SHP77 treated with DMSO at 0.1 percent for 48 hours (cell line): ENCODE data around the gene POTEI.
"Not testable (repeated sequence)": the region's sequence is repeated elsewhere in the genome, so short reads cannot be mapped to it uniquely, and the experiment has no call there.

ENCODE experiments used
- DNase-seq: peaks from one replicate; lab custom pipeline; 2025; lab: John Stamatoyannopoulos, UW

Gene POTEI

GRCh38 chr2:130509228-130509627, at the start of gene POTEI:
Gene POTEI, minus strand, starts transcription at chr2:130509328. Its CDS starts 93 bp downstream, at chr2:130509235.
- not testable (repeated sequence) for DNase-seq

DNA sequence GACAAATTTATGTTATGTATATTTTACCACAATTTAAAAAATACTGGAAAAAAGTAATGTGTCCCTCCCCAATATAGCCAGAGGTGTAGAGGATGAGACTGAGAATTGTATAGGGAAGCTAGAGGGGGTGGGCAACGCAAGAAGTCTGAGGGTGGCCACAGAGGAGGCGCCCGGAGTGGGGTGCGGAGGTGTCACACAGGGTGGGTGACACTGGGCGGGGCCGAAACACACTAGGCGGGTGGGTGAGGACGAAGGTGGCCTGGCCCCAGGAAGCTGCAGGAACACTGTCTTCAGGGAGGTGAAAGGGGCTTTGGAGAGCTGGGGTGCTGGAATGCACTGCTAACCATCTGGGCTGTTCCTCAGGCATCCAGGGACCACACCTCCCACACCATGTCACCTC, 47.3 kb upstream of the POTEI start:
- not testable (repeated sequence) for DNase-seq

DNA sequence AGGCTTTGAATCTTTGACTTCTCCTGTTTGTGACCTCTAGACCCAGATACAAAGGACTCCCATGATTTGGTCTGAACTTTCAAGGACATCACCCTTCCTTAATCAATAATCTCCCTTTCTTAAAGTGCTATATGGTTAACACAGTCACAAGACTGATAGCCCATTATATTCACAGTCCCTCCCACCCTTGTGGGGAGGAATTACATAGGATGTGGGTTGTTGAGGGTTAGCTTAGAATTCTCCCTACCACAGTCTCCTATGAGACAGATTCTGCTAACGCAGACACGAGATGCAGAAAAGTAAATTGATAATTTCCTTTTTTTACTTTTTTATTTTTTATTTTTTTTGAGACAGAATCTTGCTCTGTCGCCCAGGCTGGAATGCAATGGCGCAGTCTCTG, 45.0 kb upstream of the POTEI start:
- DNase-seq: not testable (repeated sequence)

- DNase-seq: not testable (repeated sequence)
Observed at GRCh38 chr2:130549475-130549874, 40.3 kb upstream of the POTEI start.

DNA sequence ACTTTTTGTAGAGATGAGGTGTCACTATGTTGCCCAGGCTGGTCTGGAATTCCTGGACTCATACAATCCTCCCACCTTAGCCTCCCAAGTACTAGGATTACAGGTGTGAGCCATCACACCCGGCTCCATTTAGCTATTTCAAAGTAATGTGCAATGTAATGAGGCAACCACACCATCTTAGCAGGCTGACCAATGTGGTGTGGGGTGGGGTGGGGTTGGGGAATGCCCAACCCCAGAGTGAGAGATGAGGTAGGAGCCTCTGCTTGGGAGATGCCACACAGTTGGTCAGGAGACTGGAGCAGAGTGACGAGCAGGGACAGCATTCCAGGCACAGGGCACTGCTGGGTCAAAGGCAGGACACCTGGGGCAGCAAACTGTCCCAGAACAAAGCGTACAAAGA, 39.3 kb upstream of the POTEI start:
- not testable (repeated sequence) for DNase-seq

DNA sequence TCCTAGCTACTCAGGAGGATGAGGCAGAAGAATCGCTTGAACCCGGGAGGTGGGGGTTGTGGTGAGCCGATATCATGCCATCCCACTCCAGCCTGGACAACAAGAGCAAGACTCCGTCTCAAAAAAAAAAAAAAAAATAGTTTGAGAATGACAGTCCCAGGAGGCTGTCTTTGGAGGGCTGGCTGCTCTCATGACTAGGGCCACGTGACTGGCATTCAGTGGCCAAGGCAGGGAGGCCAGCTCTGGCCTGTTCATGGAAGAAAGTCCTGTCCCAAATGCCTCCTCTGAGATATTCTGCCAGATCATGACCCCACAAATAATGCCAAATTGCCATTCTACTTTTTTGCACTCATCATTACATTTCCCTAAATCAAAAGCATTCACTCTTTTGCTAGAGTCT, 35.9 kb upstream of the POTEI start:
- not testable (repeated sequence) for DNase-seq

GRCh38 chr2:130543785-130544528, 34.8 kb upstream of the POTEI start:
- not testable (repeated sequence) for DNase-seq

GRCh38 chr2:130542789-130543188, 33.7 kb upstream of the POTEI start:
- not testable (repeated sequence) for DNase-seq

GRCh38 chr2:130538271-130538670, 29.1 kb upstream of the POTEI start:
- not testable (repeated sequence) for DNase-seq

- DNase-seq: not testable (repeated sequence)
Observed at GRCh38 chr2:130536654-130537053, 27.5 kb upstream of the POTEI start.

DNA sequence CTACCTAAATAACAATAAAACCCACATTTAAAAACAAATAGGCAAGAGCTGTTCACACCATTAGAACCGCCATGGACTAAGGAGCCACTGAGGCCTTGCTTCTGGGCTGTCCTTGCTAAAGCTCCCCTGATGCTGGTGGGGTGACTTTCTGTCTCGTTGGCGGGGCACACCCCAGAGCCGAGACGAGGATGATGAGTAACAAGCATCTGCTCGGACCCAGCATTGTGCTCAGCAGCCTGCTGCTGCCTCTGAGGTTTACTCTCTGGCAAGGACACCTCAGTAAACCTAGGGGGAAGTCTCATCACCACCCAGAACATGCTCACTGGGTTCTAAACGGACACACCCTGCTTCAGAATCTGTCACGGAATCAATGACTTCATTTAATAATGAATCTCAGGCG, 22.5 kb upstream of the POTEI start:
- DNase-seq: not testable (repeated sequence)

- DNase-seq: not testable (repeated sequence)
Observed at GRCh38 chr2:130531225-130531624, 22.1 kb upstream of the POTEI start.

DNA sequence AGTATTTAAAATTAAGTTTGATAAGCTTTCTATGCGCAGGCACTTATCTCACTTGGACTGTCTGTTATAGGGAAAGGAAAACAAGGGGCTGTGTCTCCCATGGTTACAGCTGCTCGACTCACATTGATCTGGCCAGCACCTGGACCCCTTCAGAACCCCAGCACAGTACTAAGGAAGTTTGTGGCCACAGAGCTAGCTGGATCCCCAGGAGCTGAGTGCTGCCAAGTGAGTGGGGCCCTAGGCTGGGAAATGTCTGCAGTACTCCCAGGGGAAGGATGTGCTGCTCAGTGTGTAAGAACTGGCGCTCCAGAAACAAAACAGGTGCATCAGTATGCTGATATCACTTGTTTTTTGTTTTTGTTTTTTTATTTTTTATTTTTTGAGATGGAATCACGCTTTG, 21.1 kb upstream of the POTEI start:
- DNase-seq: not testable (repeated sequence)

GRCh38 chr2:130529545-130529944, 20.4 kb upstream of the POTEI start:
- not testable (repeated sequence) for DNase-seq

- DNase-seq: not testable (repeated sequence)
Observed at GRCh38 chr2:130527365-130527967, 18.3 kb upstream of the POTEI start.

GRCh38 chr2:130522390-130522789, 13.3 kb upstream of the POTEI start:
- DNase-seq: not testable (repeated sequence)

DNA sequence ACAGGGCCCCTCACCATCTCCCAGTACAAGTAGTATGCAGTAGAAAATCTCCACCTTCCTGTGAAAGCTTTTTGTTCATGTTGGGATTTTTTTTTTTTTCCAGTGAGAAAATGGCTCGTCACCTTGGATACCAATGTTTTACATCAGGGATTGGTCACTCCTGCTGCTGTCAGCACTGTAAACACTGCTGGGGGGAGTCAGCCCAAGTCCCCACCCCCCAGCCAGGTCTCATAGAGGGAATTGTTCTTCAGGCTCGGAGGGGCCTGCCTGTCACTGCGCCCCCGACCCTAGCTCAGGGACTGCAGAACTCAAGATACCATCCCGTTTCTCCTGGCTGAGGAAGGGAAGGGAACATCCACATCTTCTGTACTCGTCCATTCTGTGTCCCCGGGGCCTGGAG, 11.9 kb upstream of the POTEI start, which contains the start of gene CFC1B:
Gene CFC1B, plus strand, starts transcription at position 231 of the 400 bp plus-strand sequence. CDS start 263 bp downstream, outside the sequence.
- DNase-seq: not testable (repeated sequence)

DNA sequence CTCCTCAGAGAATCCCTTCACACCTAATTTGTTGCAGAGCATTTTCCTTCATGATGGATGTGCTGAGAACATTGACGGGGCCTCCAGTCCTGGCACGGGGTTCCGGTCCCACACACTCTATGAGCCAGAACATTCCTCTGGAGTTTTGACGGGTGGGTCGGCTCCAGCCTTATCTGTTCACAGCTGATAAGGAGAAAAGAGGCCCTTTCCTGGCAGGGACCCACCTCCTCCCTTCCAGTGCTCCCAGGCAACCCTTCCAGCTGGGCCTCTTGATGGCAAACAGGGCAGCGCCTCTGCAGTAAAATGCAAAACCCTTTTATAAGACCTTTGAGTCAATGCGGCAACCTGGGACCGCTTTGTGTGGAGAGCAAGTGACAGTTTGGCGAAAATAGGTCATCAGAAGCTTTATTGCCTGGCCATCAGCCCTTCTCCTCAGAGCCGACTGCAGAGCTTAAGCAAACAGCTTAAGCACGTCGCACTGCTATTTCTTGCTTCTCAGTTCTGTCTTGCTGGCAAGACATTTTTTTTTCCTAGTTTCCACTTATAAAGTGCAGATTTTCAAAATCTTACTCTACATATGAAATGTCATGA, 9.5 kb upstream of the POTEI start:
- not testable (repeated sequence) for DNase-seq

GRCh38 chr2:130511747-130512451, 2.8 kb upstream of the POTEI start:
- DNase-seq: not testable (repeated sequence)

DNA sequence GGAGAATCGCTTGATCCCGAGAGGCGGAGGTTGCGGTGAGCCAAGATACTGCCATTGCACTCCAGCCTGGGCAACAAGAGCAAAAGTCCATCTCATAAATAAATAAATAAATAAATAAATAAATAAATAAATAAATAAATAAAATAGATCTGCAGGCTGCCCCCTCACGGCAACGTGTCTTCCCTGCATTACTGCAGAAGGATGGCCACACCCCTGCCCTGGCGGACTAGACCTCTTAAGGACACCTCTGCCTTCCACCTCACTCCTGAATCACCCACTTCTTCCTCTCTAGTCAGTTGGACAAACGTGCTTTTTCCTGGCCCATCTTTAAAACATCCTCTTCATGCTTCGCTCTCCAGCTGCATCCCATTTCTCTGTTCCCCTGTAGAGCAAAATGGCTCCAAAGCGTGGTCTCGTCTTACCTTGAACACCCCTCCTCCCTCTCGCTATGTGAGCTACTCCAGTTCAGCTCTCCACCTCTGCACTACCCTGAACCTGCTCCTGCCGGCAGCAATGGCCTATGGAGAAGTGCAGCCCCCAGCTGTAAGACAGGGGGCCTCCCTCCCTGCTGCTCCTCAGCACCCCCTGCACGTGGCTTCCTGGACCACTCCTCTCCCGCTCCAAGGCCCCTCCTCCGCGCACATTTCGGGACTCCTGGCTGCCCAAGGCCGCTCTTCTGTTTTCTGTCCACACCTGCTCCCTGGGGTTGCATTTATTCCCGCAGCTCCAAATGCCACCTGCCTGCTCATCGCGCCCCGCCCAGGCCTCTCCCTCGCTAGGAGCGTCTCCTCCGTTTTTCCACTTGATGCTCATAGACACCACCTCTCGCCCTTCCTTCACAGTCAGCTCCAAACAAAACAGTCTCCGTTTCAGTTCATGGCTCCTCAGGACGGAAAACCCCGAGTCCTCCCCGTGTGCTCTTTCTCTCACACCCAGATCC, 1.9 kb upstream of the POTEI start:
- DNase-seq: not testable (repeated sequence)

- DNase-seq: not testable (repeated sequence)
Observed at GRCh38 chr2:130491073-130491472, 18.1 kb downstream of the POTEI start.
